ENCODE results near the gene TBC1D32. TPM values are rescaled to one million over a fixed set of nuclear protein-coding genes. Genes with fewer than 3 reads are reported as not detected.
"Not testable (repeated sequence)": the region's sequence is repeated elsewhere in the genome, so short reads cannot be mapped to it uniquely, and the experiment has no call there.

Gene TBC1D32
- total and polyA plus RNA-seq, 2 donors (not counting 1 experiment from before 2014, with no cell fraction given) = 6.3 to 21.0 TPM

- not testable (repeated sequence) for H3K36me3 ChIP-seq (ENCODE audit: control insufficient read depth, insufficient read depth, low read length); H3K27ac ChIP-seq (ENCODE audit: insufficient read depth, low read length); H3K79me2 ChIP-seq (ENCODE audit: control insufficient read depth, insufficient read depth, low read length)
Measured at GRCh38 chr6:121043211-121043610, 291.1 kb downstream of the TBC1D32 start.

GRCh38 chr6:121042766-121043165 is 291.5 kb downstream of the TBC1D32 start:
- H4K20me1 ChIP-seq (ENCODE audit: control insufficient read depth, extremely low read depth, insufficient read depth, low read length) = no peaks in the 10 kb centered on the region
- H3K79me2 ChIP-seq (ENCODE audit: control insufficient read depth, insufficient read depth, low read length) = no peaks in the 10 kb centered on the region
- H3K4me3 ChIP-seq (replicated peaks in 1 of 4; ENCODE audit: control extremely low read depth in 1 of 4, insufficient read depth in 1 of 4, low read depth in 3 of 4, low read length in 4 of 4) = no peak overlapping the region
- no peak overlapping the region for H3K27ac ChIP-seq (ENCODE audit: insufficient read depth, low read length)
- H3K9me3 ChIP-seq (ENCODE audit: control insufficient read depth, insufficient read depth, low read depth, low read length) = no peaks in the 10 kb centered on the region
- no peak overlapping the region for H2AFZ ChIP-seq (ENCODE audit: low read length)
- H3K27me3 ChIP-seq (ENCODE audit: control insufficient read depth, insufficient read depth, low read length) = no peaks in the 10 kb centered on the region
- no peak for TF ChIP-seq EZH2 (IDR thresholded peaks at IDR 0.05; ENCODE audit: low read length, missing control alignments)
- TF ChIP-seq CTCF (conservative IDR thresholded peaks at IDR 0.05 in 1 of 2, IDR thresholded peaks at IDR 0.05 in 1 of 2; ENCODE audit: low read depth in 1 of 2, low read length in 2 of 2) = no peak
- no peak overlapping the region for H3K4me2 ChIP-seq (ENCODE audit: extremely low read depth, insufficient read depth, low read length)
- no peak for DNase-seq (ENCODE audit: low read depth in 2 of 2)
- no peaks in the 10 kb centered on the region for H3K36me3 ChIP-seq (ENCODE audit: control insufficient read depth, insufficient read depth, low read length)
- no peak overlapping the region for H3K9ac ChIP-seq (ENCODE audit: insufficient read depth, low read length)
- no peaks in the 10 kb centered on the region for H3K4me1 ChIP-seq (ENCODE audit: control insufficient read depth, extremely low read depth, insufficient read depth, low read length)

More at GRCh38 chr6:121043211-121043610, 291.1 kb downstream of the TBC1D32 start:
- not testable (repeated sequence) for H4K20me1 ChIP-seq (ENCODE audit: control insufficient read depth, extremely low read depth, insufficient read depth, low read length); H3K9me3 ChIP-seq (ENCODE audit: control insufficient read depth, insufficient read depth, low read depth, low read length); H3K4me2 ChIP-seq (ENCODE audit: extremely low read depth, insufficient read depth, low read length); H3K4me3 ChIP-seq (replicated peaks in 1 of 4; ENCODE audit: control extremely low read depth in 1 of 4, insufficient read depth in 1 of 4, low read depth in 3 of 4, low read length in 4 of 4); DNase-seq (ENCODE audit: low read depth in 2 of 2); H3K9ac ChIP-seq (ENCODE audit: insufficient read depth, low read length); H2AFZ ChIP-seq (ENCODE audit: low read length); H3K4me1 ChIP-seq (ENCODE audit: control insufficient read depth, extremely low read depth, insufficient read depth, low read length); H3K27me3 ChIP-seq (ENCODE audit: control insufficient read depth, insufficient read depth, low read length)

- H3K9ac ChIP-seq (ENCODE audit: insufficient read depth, low read length) = no peak overlapping the region
- no peaks in the 10 kb centered on the region for H3K79me2 ChIP-seq (ENCODE audit: control insufficient read depth, insufficient read depth, low read length)
- H3K27me3 ChIP-seq (ENCODE audit: control insufficient read depth, insufficient read depth, low read length) = no peaks in the 10 kb centered on the region
- no peak overlapping the region for H3K27ac ChIP-seq (ENCODE audit: insufficient read depth, low read length)
- H3K4me1 ChIP-seq (ENCODE audit: control insufficient read depth, extremely low read depth, insufficient read depth, low read length) = no peaks in the 10 kb centered on the region
- H3K9me3 ChIP-seq (ENCODE audit: control insufficient read depth, insufficient read depth, low read depth, low read length) = no peaks in the 10 kb centered on the region
- no peak overlapping the region for H2AFZ ChIP-seq (ENCODE audit: low read length)
- no peaks in the 10 kb centered on the region for H4K20me1 ChIP-seq (ENCODE audit: control insufficient read depth, extremely low read depth, insufficient read depth, low read length)
- TF ChIP-seq CTCF (conservative IDR thresholded peaks at IDR 0.05 in 1 of 2, IDR thresholded peaks at IDR 0.05 in 1 of 2; ENCODE audit: low read depth in 1 of 2, low read length in 2 of 2) = no peak
- no peak overlapping the region for H3K4me3 ChIP-seq (replicated peaks in 1 of 4; ENCODE audit: control extremely low read depth in 1 of 4, insufficient read depth in 1 of 4, low read depth in 3 of 4, low read length in 4 of 4)
- no peaks in the 10 kb centered on the region for H3K36me3 ChIP-seq (ENCODE audit: control insufficient read depth, insufficient read depth, low read length)
- no peak overlapping the region for H3K4me2 ChIP-seq (ENCODE audit: extremely low read depth, insufficient read depth, low read length)
- no peak for DNase-seq (ENCODE audit: low read depth in 2 of 2)
Measured at GRCh38 chr6:121040831-121041230, 293.4 kb downstream of the TBC1D32 start.
